HL-60 (cell line): ENCODE results near the gene IZUMO4.

Experiments used
- DNase-seq, 2 experiments: peaks; one replicate each; pipeline ENCODE4 v3.0.0-alpha.2; 2010 to 2020; ENCODE audit warnings: low read depth in 1 of 2, low spot score in 1 of 2
- H3K27ac ChIP-seq: fragments of 250-450 bp; sonication (Bioruptor Pico); replicated peaks from 2 replicates; pipeline ENCODE4 v1.5.1; 2020; ENCODE audit warnings: mild to moderate bottlenecking, moderate library complexity
- H3K27me3 ChIP-seq: fragments of 250-450 bp; sonication (Bioruptor Pico); 2 replicates; pipeline ENCODE4 v1.5.1; 2021; ENCODE audit warnings: mild to moderate bottlenecking, moderate library complexity; ENCODE audit not compliant: insufficient read depth, poor library complexity, severe bottlenecking
- H3K4me3 ChIP-seq: replicated peaks from 2 replicates; pipeline ENCODE4 v1.5.1; 2011; ENCODE audit warnings: mild to moderate bottlenecking, control low read depth, low read length; ENCODE audit not compliant: insufficient read depth
- GABPA ChIP-seq: IDR thresholded peaks from 2 replicates; pipeline ENCODE4 v1.6.1; 2012; ENCODE audit warnings: low read depth
- POLR2AphosphoS5 ChIP-seq: IDR thresholded peaks from 2 replicates; pipeline ENCODE4 v1.6.1; 2012; ENCODE audit warnings: low read depth
- REST ChIP-seq: IDR thresholded peaks from 2 replicates; pipeline ENCODE4 v1.6.1; 2012; ENCODE audit warnings: low read depth; ENCODE audit not compliant: insufficient replicate concordance
- SPI1 ChIP-seq: IDR thresholded peaks from 2 replicates; pipeline ENCODE4 v1.6.1; 2012; ENCODE audit warnings: low read depth, mild to moderate bottlenecking, borderline replicate concordance
- TF ChIP-seq, protein P1 (sequence below): IDR thresholded peaks from one replicate; pipeline ENCODE4 v1.5.1; 2011; ENCODE audit warnings: low read length, control low read depth, inconsistent platforms; ENCODE audit not compliant: insufficient read depth

IZUMO4 gene

GRCh38 chr19:2132731-2133490 is 36.2 kb downstream of the IZUMO4 start:
- DNase-seq = no peak
- H3K4me3 ChIP-seq = no peak overlapping the region
- no peak overlapping the region for H3K27ac ChIP-seq
- H3K27me3 ChIP-seq = no peaks in the 10 kb centered on the region
- no peak for TF ChIP-seq REST

GRCh38 chr19:2135474-2136402 is 39.0 kb downstream of the IZUMO4 start:
- Histone ChIP-seq H3K27ac (no peak overlapping the region), H3K27me3 (no peaks in the 10 kb centered on the region), H3K4me3 (no peak overlapping the region)
- DNase-seq = no peak
- TF ChIP-seq, protein P1, sequence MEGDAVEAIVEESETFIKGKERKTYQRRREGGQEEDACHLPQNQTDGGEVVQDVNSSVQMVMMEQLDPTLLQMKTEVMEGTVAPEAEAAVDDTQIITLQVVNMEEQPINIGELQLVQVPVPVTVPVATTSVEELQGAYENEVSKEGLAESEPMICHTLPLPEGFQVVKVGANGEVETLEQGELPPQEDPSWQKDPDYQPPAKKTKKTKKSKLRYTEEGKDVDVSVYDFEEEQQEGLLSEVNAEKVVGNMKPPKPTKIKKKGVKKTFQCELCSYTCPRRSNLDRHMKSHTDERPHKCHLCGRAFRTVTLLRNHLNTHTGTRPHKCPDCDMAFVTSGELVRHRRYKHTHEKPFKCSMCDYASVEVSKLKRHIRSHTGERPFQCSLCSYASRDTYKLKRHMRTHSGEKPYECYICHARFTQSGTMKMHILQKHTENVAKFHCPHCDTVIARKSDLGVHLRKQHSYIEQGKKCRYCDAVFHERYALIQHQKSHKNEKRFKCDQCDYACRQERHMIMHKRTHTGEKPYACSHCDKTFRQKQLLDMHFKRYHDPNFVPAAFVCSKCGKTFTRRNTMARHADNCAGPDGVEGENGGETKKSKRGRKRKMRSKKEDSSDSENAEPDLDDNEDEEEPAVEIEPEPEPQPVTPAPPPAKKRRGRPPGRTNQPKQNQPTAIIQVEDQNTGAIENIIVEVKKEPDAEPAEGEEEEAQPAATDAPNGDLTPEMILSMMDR = no peak
- TF ChIP-seq POLR2AphosphoS5 (no peak), SPI1 (no peak), REST (no peak), GABPA (no peak)

- no peak for DNase-seq
Measured at GRCh38 chr19:2136796-2137195, 40.1 kb downstream of the IZUMO4 start.

More at GRCh38 chr19:2136796-2137195, 40.1 kb downstream of the IZUMO4 start:
- H3K27ac ChIP-seq = no peak overlapping the region
- H3K27me3 ChIP-seq = no peaks in the 10 kb centered on the region
- H3K4me3 ChIP-seq = no peak overlapping the region
- TF ChIP-seq, protein P1 = no peak
- TF ChIP-seq SPI1 (no peak), GABPA (no peak), POLR2AphosphoS5 (no peak), REST (no peak)
